Testis (tissue), 2 donors: ENCODE data around the gene ARHGAP27.
"Not testable (repeated sequence)": the region's sequence is repeated elsewhere in the genome, so short reads cannot be mapped to it uniquely, and the experiment has no call there.

Experiments used
- POLR2A ChIP-seq: fragments of 450-650 bp; IDR thresholded peaks from one replicate; pipeline ENCODE4 v1.6.1; 2017; ENCODE audit warnings: antibody characterized with exemption, mild to moderate bottlenecking, moderate library complexity
- TF ChIP-seq, protein P1 (sequence below), 3 experiments: fragments of 450-650 bp in 2 of 3; fragments of 200-600 bp in 1 of 3; sonication (generic) in 1 of 3; IDR thresholded peaks; one replicate each; pipeline ENCODE4 v1.5.1; 2016 to 2019; ENCODE audit warnings: antibody characterized with exemption in 3 of 3, mild to moderate bottlenecking in 2 of 3, moderate library complexity in 1 of 3

DNA sequence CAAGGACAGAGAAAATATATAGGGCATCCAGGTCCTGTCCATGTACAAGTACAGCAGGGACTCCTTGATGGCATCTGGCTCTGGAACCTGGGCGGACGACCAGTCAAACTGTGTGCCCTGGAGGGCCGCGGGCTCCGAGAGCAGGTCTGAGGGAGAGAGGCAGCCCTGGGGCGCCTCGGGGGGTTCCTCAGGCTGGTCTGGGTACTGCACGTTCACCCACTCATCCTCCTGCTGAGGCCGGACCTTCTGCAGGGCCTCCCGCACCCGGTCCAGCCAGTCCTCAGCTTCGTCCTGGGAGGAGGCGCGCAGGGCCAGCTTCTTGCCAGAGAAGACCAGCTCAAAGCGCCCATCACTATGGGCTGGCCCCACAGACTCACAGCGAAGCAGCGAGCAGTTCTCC, 21.1 kb upstream of the ARHGAP27 start:
- TF ChIP-seq, protein P1, sequence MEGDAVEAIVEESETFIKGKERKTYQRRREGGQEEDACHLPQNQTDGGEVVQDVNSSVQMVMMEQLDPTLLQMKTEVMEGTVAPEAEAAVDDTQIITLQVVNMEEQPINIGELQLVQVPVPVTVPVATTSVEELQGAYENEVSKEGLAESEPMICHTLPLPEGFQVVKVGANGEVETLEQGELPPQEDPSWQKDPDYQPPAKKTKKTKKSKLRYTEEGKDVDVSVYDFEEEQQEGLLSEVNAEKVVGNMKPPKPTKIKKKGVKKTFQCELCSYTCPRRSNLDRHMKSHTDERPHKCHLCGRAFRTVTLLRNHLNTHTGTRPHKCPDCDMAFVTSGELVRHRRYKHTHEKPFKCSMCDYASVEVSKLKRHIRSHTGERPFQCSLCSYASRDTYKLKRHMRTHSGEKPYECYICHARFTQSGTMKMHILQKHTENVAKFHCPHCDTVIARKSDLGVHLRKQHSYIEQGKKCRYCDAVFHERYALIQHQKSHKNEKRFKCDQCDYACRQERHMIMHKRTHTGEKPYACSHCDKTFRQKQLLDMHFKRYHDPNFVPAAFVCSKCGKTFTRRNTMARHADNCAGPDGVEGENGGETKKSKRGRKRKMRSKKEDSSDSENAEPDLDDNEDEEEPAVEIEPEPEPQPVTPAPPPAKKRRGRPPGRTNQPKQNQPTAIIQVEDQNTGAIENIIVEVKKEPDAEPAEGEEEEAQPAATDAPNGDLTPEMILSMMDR (IDR thresholded peaks at IDR 0.05), result not testable (repeated sequence)
- TF ChIP-seq POLR2A, result not testable (repeated sequence)
